Body of pancreas (tissue), 4 donors: Measurements from ENCODE around the gene CDKAL1. TPM values are rescaled to one million over a fixed set of nuclear protein-coding genes. Genes with fewer than 3 reads are reported as not detected.

Experiments used
- ATAC-seq: fragments of 150-250 bp; one replicate; pipeline ENCODE4 v1.9.1; 2016
- DNase-seq, 4 donors: peaks; one replicate each; pipeline ENCODE4 v3.0.0-alpha.2; 2019
- H3K27ac ChIP-seq, 4 donors: fragments of 200-600 bp; sonication (generic); 1 replicate in 3 of 4; 2 replicates in 1 of 4; pipeline versions ENCODE4 v1.5.1 to v1.6.1; 2016 to 2019; ENCODE audit warnings: mild to moderate bottlenecking in 1 of 4, mixed read lengths in 1 of 4, moderate library complexity in 1 of 4
- H3K27me3 ChIP-seq, 2 donors: fragments of 200-600 bp; sonication (generic); one replicate each; pipeline ENCODE4 v1.6.0; 2016; ENCODE audit warnings: mild to moderate bottlenecking in 1 of 2
- H3K36me3 ChIP-seq, 2 donors: fragments of 200-600 bp; sonication (generic); replicated peaks in 1 of 2; 2 replicates each; pipeline ENCODE4 v1.5.1; 2016; ENCODE audit warnings: low read depth in 2 of 2; ENCODE audit not compliant: insufficient read depth in 1 of 2
- H3K4me1 ChIP-seq: fragments of 200-600 bp; sonication (generic); one replicate; pipeline ENCODE4 v1.6.0; 2016
- H3K4me3 ChIP-seq, 2 donors: fragments of 200-600 bp; sonication (generic); 1 replicate in 1 of 2; 2 replicates in 1 of 2; pipeline ENCODE4 v1.5.1; 2016 to 2019
- H3K9me3 ChIP-seq, 3 donors: fragments of 200-600 bp; sonication (generic); 1 replicate in 2 of 3; 2 replicates in 1 of 3; pipeline ENCODE4 v1.5.1; 2016
- POLR2A ChIP-seq, 3 donors: fragments of 450-650 bp; IDR thresholded peaks; one replicate each; pipeline ENCODE4 v1.6.1; 2016; ENCODE audit warnings: antibody characterized with exemption in 3 of 3, mild to moderate bottlenecking in 2 of 3
- WGBS, 2 donors: methylation state at CpG; one replicate each; pipeline ENCODE4 v1.1.5; 2017; 5-methylcytosine and 5-hydroxymethylcytosine counted together
- intact Hi-C: fragments of 100-400 bp; cut with DNase I; formaldehyde crosslinking; loops from one replicate; pipeline ENCODE4 v1.15.1; 2023
- total RNA-seq, 2 donors: library from RNA; depleted of rRNA; stranded (reverse); fragments of >200 nt; gene quantifications; one replicate each; pipeline ENCODE4 v1.1.0, GENCODE V29; 2016
- TF ChIP-seq, protein P1 (sequence below), 7 experiments: fragments of 450-650 bp in 4 of 7; fragments of 200-600 bp in 3 of 7; sonication (generic) in 3 of 7; IDR thresholded peaks; one replicate each; pipeline ENCODE4 v1.5.1; 2016 to 2019; ENCODE audit warnings: antibody characterized with exemption in 7 of 7

CDKAL1 gene
- total RNA-seq, 2 donors from 2014 or later = 16.3 to 18.1 TPM

- H3K9me3 ChIP-seq = no peaks in the 10 kb centered on the region
- ATAC-seq (no peak), DNase-seq (no peak)
- H3K36me3 ChIP-seq = no peaks in the 10 kb centered on the region
- H3K4me1 ChIP-seq = no peaks in the 10 kb centered on the region
- intact Hi-C loops = no loop called here
- TF ChIP-seq POLR2A (IDR thresholded peaks at IDR 0.05) = no peak
- no peaks in the 10 kb centered on the region for H3K27me3 ChIP-seq
- no peak overlapping the region for H3K27ac ChIP-seq
- H3K4me3 ChIP-seq = no peak overlapping the region
Observed at GRCh38 chr6:20777801-20778200, 243.5 kb downstream of the CDKAL1 start.

DNA sequence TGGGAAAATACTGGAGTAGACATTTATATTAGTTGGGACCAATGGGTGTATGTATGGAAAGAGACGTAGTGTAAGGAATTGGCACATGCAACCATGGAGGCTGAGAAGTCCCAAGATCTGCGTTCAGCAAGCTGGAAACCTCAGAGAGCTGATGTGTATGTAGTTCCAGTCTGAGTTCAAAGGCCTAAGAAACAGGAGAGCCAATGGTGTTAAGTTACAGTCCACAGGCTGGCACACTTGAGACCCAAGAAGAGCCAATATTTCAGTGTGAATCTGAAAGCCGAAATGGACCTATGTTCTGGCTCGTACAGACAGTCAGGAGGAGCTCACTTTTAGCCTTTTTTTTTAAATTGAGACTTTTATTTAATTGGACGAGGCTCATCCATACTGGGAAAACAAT, 244.2 kb downstream of the CDKAL1 start:
- no peak for TF ChIP-seq POLR2A (IDR thresholded peaks at IDR 0.05)
- TF ChIP-seq, protein P1, sequence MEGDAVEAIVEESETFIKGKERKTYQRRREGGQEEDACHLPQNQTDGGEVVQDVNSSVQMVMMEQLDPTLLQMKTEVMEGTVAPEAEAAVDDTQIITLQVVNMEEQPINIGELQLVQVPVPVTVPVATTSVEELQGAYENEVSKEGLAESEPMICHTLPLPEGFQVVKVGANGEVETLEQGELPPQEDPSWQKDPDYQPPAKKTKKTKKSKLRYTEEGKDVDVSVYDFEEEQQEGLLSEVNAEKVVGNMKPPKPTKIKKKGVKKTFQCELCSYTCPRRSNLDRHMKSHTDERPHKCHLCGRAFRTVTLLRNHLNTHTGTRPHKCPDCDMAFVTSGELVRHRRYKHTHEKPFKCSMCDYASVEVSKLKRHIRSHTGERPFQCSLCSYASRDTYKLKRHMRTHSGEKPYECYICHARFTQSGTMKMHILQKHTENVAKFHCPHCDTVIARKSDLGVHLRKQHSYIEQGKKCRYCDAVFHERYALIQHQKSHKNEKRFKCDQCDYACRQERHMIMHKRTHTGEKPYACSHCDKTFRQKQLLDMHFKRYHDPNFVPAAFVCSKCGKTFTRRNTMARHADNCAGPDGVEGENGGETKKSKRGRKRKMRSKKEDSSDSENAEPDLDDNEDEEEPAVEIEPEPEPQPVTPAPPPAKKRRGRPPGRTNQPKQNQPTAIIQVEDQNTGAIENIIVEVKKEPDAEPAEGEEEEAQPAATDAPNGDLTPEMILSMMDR (IDR thresholded peaks at IDR 0.05) = no peak
- no peak for ATAC-seq
- H3K36me3 ChIP-seq = no peaks in the 10 kb centered on the region
- no peaks in the 10 kb centered on the region for H3K4me1 ChIP-seq
- no peaks in the 10 kb centered on the region for H3K9me3 ChIP-seq
- intact Hi-C loops = no loop called here
- DNase-seq = no peak
- no peaks in the 10 kb centered on the region for H3K27me3 ChIP-seq
- no peak overlapping the region for H3K27ac ChIP-seq
- H3K4me3 ChIP-seq = no peak overlapping the region
- 98% methylated on average over 5 of the region's 5 CpGs for WGBS, 2 donors

DNA sequence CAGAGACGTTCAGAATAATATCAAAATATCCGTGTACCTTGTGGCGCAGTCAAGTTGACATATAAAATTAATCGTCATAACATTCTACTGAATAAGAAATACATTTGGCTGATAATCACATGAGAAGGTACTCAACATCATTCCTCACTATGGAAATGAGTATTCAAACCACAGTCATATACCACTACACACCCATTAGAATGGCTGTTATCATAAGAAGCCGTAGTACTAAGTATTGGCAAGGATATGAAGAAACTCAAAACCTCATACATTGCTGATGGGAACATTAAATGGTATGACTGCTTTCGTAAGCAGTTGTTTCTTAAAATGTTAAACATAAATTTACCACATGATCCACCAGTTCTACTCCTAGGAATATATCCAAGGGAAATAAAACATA, 244.7 kb downstream of the CDKAL1 start:
- H3K36me3 ChIP-seq = no peaks in the 10 kb centered on the region
- H3K27me3 ChIP-seq = no peaks in the 10 kb centered on the region
- ATAC-seq (no peak), DNase-seq (no peak)
- H3K27ac ChIP-seq = no peak overlapping the region
- no peaks in the 10 kb centered on the region for H3K9me3 ChIP-seq
- H3K4me1 ChIP-seq = no peaks in the 10 kb centered on the region
- TF ChIP-seq, protein P1 (IDR thresholded peaks at IDR 0.05) = no peak
- TF ChIP-seq POLR2A (IDR thresholded peaks at IDR 0.05) = no peak
- intact Hi-C loops = no loop called here
- WGBS, 2 donors = 93 to 96% methylated on average over 6 of the region's 6 CpGs
- H3K4me3 ChIP-seq = no peak overlapping the region

DNA sequence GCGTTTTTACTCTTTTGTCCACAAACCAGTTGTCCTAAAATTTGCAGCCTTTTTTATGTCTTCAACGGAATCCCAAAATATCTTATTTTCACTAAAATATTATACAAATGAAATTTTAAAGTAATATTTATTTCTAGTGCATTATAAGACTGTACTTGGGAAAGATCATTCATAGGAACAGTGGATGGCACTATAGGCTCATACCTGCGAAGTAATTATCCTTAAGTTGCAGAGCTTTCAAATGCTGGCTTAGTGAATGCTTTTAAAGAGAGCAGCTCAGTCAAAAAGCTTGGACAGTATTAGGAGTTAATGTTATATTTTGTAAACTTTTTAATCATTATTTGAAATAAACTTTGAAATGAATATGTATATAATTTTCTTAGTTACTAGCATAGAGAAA, 254.9 kb downstream of the CDKAL1 start:
- ATAC-seq (no peak), DNase-seq (no peak)
- 91 to 95% methylated on average over 3 of the region's 3 CpGs for WGBS, 2 donors
- Histone ChIP-seq H3K4me3 (no peak overlapping the region), H3K4me1 (no peaks in the 10 kb centered on the region), H3K27ac (no peak overlapping the region), H3K9me3 (no peaks in the 10 kb centered on the region), H3K27me3 (no peaks in the 10 kb centered on the region), H3K36me3 (no peaks in the 10 kb centered on the region)
- intact Hi-C loops = no loop called here
- no peak for TF ChIP-seq POLR2A (IDR thresholded peaks at IDR 0.05)
- TF ChIP-seq, protein P1 (IDR thresholded peaks at IDR 0.05) = peak in 4 of 7 experiments; percentile 14 to 40 (median 26)

DNA sequence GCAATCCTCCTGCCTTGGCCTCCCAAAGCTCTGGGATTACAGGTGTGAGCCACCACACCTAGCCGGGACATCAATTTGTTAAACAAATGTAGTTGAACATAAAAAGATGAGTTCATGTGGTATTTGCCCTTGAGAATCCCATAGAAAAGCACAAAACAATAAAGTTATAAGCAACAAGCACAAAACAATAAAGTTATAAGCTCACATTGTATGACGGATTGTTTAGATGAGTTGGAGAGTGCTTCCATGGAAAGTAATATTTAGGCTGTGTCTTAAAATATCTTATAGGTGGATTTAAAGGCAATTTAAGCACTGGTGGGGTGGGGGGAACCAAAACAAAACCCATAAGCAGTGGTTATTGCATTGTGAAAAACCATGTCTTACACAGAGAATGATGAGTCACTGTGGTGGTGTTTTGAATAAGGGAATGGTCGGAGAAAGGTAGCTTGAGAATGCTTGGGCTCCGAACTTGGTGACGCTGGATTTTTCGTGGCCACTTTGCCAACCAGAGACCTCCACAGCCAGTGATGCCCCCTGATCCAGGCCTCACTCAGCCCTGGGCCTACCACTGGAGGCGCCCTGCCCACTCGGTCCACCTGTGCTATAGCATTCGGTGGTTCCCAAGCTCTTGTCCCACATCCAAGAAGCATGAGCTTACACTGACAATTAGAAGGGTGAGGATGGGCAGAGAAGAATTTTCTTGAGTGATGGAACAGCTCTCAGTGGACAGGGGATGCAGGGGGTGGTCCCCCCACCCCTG, 256.0 kb downstream of the CDKAL1 start:
- no peaks in the 10 kb centered on the region for H3K9me3 ChIP-seq
- no peaks in the 10 kb centered on the region for H3K36me3 ChIP-seq
- no peak overlapping the region for H3K4me3 ChIP-seq
- H3K27ac ChIP-seq = no peak overlapping the region
- 86 to 87% methylated on average over 9 of the region's 9 CpGs for WGBS, 2 donors
- TF ChIP-seq, protein P1 (IDR thresholded peaks at IDR 0.05) = no peak
- no peak for TF ChIP-seq POLR2A (IDR thresholded peaks at IDR 0.05)
- no peaks in the 10 kb centered on the region for H3K4me1 ChIP-seq
- intact Hi-C loops = no loop called here
- no peaks in the 10 kb centered on the region for H3K27me3 ChIP-seq
- DNase-seq = no peak
- no peak for ATAC-seq
